ENCODE results near the gene LUZP2. TPM values are rescaled to one million over a fixed set of nuclear protein-coding genes. Genes with fewer than 3 reads are reported as not detected.

Gene LUZP2
- polyA plus RNA-seq, 1 donor (not counting 4 experiments of a cell fraction or from before 2014, with no cell fraction given): 0.08 TPM

GRCh38 chr11:24556693-24557092, 59.8 kb downstream of the LUZP2 start:
- no peak for FAIRE-seq
- H3K4me3 ChIP-seq (ENCODE audit: control insufficient read depth in 2 of 3, extremely low read depth in 1 of 3, insufficient read depth in 2 of 3, low read depth in 1 of 3, low read length in 3 of 3): no peak overlapping the region

GRCh38 chr11:24559315-24559714, 62.5 kb downstream of the LUZP2 start:
- Histone ChIP-seq H3K79me2 (ENCODE audit: control insufficient read depth, insufficient read depth, low read length) (no peaks in the 10 kb centered on the region), H2AFZ (ENCODE audit: control insufficient read depth, low read length) (no peak overlapping the region), H3K9me1 (ENCODE audit: control insufficient read depth, extremely low read depth, insufficient read depth, low read length) (no peaks in the 10 kb centered on the region), H3K9ac (ENCODE audit: control insufficient read depth, extremely low read depth, insufficient read depth, low read length) (no peak overlapping the region), H3K27ac (ENCODE audit: control insufficient read depth, insufficient read depth, low read length) (no peak overlapping the region), H3K27me3 (ENCODE audit: control insufficient read depth, extremely low read depth, insufficient read depth, low read length) (no peaks in the 10 kb centered on the region), H3K4me3 (ENCODE audit: control insufficient read depth in 2 of 3, extremely low read depth in 1 of 3, insufficient read depth in 2 of 3, low read depth in 1 of 3, low read length in 3 of 3) (no peak overlapping the region), H3K4me2 (ENCODE audit: control insufficient read depth, extremely low read depth, insufficient read depth, low read depth, low read length) (no peak overlapping the region), H3K9me3 (ENCODE audit: control insufficient read depth, low read depth, low read length) (no peaks in the 10 kb centered on the region), H4K20me1 (ENCODE audit: control insufficient read depth, extremely low read depth, insufficient read depth, low read length) (no peaks in the 10 kb centered on the region), H3K4me1 (ENCODE audit: control insufficient read depth, extremely low read depth, insufficient read depth, low read length) (no peaks in the 10 kb centered on the region), H3K36me3 (ENCODE audit: control insufficient read depth in 2 of 2, extremely low read depth in 1 of 2, insufficient read depth in 2 of 2, low read length in 2 of 2) (no peaks in the 10 kb centered on the region)
- FAIRE-seq (no peak), DNase-seq (ENCODE audit: low read depth, low spot score) (no peak)
- dilution Hi-C loops (cut with MboI; ENCODE audit: extremely low pct_ligation_motif_present, low sequenced_read_pairs): no loop called here
- no peak for TF ChIP-seq CTCF (optimal IDR thresholded peaks at IDR 0.05 in 1 of 3, IDR thresholded peaks at IDR 0.05 in 1 of 3, conservative IDR thresholded peaks at IDR 0.05 in 1 of 3; ENCODE audit: extremely low read depth in 1 of 3, insufficient read depth in 2 of 3, low read length in 3 of 3)
- no peak for TF ChIP-seq EZH2 (IDR thresholded peaks at IDR 0.05; ENCODE audit: low read length)

More at GRCh38 chr11:24556693-24557092, 59.8 kb downstream of the LUZP2 start:
- Histone ChIP-seq H4K20me1 (ENCODE audit: control insufficient read depth, extremely low read depth, insufficient read depth, low read length) (no peaks in the 10 kb centered on the region), H3K36me3 (ENCODE audit: control insufficient read depth in 2 of 2, extremely low read depth in 1 of 2, insufficient read depth in 2 of 2, low read length in 2 of 2) (no peaks in the 10 kb centered on the region), H3K27ac (ENCODE audit: control insufficient read depth, insufficient read depth, low read length) (no peak overlapping the region), H3K79me2 (ENCODE audit: control insufficient read depth, insufficient read depth, low read length) (no peaks in the 10 kb centered on the region), H3K27me3 (ENCODE audit: control insufficient read depth, extremely low read depth, insufficient read depth, low read length) (no peaks in the 10 kb centered on the region), H2AFZ (ENCODE audit: control insufficient read depth, low read length) (no peak overlapping the region), H3K4me1 (ENCODE audit: control insufficient read depth, extremely low read depth, insufficient read depth, low read length) (no peaks in the 10 kb centered on the region), H3K9me1 (ENCODE audit: control insufficient read depth, extremely low read depth, insufficient read depth, low read length) (no peaks in the 10 kb centered on the region), H3K9me3 (ENCODE audit: control insufficient read depth, low read depth, low read length) (no peaks in the 10 kb centered on the region), H3K9ac (ENCODE audit: control insufficient read depth, extremely low read depth, insufficient read depth, low read length) (no peak overlapping the region), H3K4me2 (ENCODE audit: control insufficient read depth, extremely low read depth, insufficient read depth, low read depth, low read length) (no peak overlapping the region)
- dilution Hi-C loops (cut with MboI; ENCODE audit: extremely low pct_ligation_motif_present, low sequenced_read_pairs): no loop called here
- DNase-seq (ENCODE audit: low read depth, low spot score): no peak
- TF ChIP-seq EZH2 (IDR thresholded peaks at IDR 0.05; ENCODE audit: low read length) (no peak), CTCF (optimal IDR thresholded peaks at IDR 0.05 in 1 of 3, IDR thresholded peaks at IDR 0.05 in 1 of 3, conservative IDR thresholded peaks at IDR 0.05 in 1 of 3; ENCODE audit: extremely low read depth in 1 of 3, insufficient read depth in 2 of 3, low read length in 3 of 3) (no peak)
